Prostate gland (tissue), 2 donors: Measurements from ENCODE around the gene C1QL1. TPM values are rescaled to one million over a fixed set of nuclear protein-coding genes. Genes with fewer than 3 reads are reported as not detected.

Experiments
- DNase-seq: peaks from one replicate; pipeline ENCODE4 v3.0.0-alpha.2; 2019; ENCODE audit warnings: low spot score
- H3K27ac ChIP-seq, 2 donors: fragments of 200-600 bp; sonication (generic); 2 replicates each; pipeline ENCODE4 v1.5.1; 2017 to 2019
- H3K27me3 ChIP-seq: fragments of 200-600 bp; sonication (generic); replicated peaks from 2 replicates; pipeline ENCODE4 v1.5.1; 2019; ENCODE audit not compliant: insufficient read depth
- H3K36me3 ChIP-seq, 2 donors: fragments of 200-600 bp; sonication (generic); 1 replicate in 1 of 2; 2 replicates in 1 of 2; pipeline versions ENCODE4 v1.5.1 to v1.8.1; 2017 to 2019
- H3K4me1 ChIP-seq: fragments of 200-600 bp; sonication (generic); replicated peaks from 2 replicates; pipeline ENCODE4 v1.5.1; 2019
- H3K4me3 ChIP-seq, 2 donors: fragments of 200-600 bp; sonication (generic); 2 replicates each; pipeline ENCODE4 v1.5.1; 2017 to 2019
- H3K9me3 ChIP-seq: fragments of 200-600 bp; sonication (generic); 2 replicates; pipeline ENCODE4 v1.5.1; 2017
- POLR2A ChIP-seq: fragments of 450-650 bp; IDR thresholded peaks from one replicate; pipeline ENCODE4 v1.6.1; 2016; ENCODE audit warnings: antibody characterized with exemption, mild to moderate bottlenecking
- POLR2AphosphoS5 ChIP-seq: sonication (generic); formaldehyde crosslinking; IDR thresholded peaks from one replicate; pipeline ENCODE4 v1.6.1; 2017; ENCODE audit warnings: antibody characterized with exemption
- WGBS: methylation state at CpG from one replicate; pipeline ENCODE4 v1.1.5; 2018; 5-methylcytosine and 5-hydroxymethylcytosine counted together
- intact Hi-C: fragments of 100-400 bp; cut with DNase I; formaldehyde crosslinking; loops from one replicate; pipeline ENCODE4 v1.14.2; 2022
- total RNA-seq, 2 donors: library from RNA; depleted of rRNA; stranded (reverse); fragments of >200 nt; gene quantifications; one replicate each; pipeline ENCODE4 v1.1.0, GENCODE V29; 2016
- TF ChIP-seq, protein P1 (sequence below), 4 experiments: fragments of 200-600 bp in 2 of 4; fragments of 450-650 bp in 2 of 4; sonication (generic) in 2 of 4; IDR thresholded peaks; 1 replicate in 3 of 4; 2 replicates in 1 of 4; pipeline ENCODE4 v1.5.1; 2016 to 2019; ENCODE audit warnings: antibody characterized with exemption in 4 of 4, mild to moderate bottlenecking in 2 of 4, moderate library complexity in 2 of 4

C1QL1 gene
- total RNA-seq, 2 donors from 2014 or later, result 0.87 to 1.1 TPM

DNA sequence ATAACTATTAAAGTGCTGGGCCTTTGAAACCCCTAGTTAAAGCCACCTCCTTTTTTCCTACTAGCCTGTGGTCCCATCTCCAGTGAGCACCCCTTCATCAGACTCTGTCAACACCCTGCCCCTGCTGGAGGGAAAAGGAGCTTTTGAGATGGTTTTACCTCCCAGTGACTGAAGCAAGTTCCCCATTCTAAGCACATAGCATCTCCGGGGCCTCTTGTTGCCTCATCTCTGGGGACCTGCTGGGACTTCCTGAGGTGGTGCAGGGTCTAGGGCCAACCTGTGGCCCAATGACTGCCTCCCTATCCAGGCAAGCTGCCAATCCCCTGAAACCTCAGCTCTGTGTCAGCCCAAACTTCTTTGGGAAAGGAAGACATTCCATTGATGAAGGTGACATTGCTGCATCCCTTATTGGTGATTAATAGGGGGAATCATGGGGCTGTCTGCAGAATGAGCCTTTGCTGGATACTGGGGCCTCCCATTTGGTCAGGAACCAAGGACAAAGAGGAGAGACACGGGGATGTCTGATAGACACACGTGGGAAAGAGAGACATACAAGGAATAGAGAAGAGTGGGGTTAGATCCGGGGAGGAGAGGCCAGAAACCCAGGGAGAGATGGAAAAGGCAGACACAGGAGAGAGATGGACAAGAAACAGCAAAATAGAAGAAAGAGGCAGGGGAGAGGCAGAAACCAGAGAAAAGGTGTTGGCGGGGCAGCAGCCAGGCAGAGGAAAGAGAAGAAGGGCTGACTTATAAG lies 2.4 kb downstream of the C1QL1 start:
- Histone ChIP-seq H3K27me3 (peaks cover 11% of the 10 kb centered on the region), H3K36me3 (no peaks in the 10 kb centered on the region), H3K4me3 (no peak overlapping the region), H3K27ac (no peak overlapping the region), H3K4me1 (no peaks in the 10 kb centered on the region), H3K9me3 (no peaks in the 10 kb centered on the region)
- TF ChIP-seq, protein P1, sequence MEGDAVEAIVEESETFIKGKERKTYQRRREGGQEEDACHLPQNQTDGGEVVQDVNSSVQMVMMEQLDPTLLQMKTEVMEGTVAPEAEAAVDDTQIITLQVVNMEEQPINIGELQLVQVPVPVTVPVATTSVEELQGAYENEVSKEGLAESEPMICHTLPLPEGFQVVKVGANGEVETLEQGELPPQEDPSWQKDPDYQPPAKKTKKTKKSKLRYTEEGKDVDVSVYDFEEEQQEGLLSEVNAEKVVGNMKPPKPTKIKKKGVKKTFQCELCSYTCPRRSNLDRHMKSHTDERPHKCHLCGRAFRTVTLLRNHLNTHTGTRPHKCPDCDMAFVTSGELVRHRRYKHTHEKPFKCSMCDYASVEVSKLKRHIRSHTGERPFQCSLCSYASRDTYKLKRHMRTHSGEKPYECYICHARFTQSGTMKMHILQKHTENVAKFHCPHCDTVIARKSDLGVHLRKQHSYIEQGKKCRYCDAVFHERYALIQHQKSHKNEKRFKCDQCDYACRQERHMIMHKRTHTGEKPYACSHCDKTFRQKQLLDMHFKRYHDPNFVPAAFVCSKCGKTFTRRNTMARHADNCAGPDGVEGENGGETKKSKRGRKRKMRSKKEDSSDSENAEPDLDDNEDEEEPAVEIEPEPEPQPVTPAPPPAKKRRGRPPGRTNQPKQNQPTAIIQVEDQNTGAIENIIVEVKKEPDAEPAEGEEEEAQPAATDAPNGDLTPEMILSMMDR (IDR thresholded peaks at IDR 0.05), result no peak
- TF ChIP-seq POLR2AphosphoS5 (no peak), POLR2A (no peak)
- DNase-seq, result no peak
- WGBS, result 69% methylated on average over 5 of the region's 5 CpGs
- intact Hi-C loops, result no loop called here

DNA sequence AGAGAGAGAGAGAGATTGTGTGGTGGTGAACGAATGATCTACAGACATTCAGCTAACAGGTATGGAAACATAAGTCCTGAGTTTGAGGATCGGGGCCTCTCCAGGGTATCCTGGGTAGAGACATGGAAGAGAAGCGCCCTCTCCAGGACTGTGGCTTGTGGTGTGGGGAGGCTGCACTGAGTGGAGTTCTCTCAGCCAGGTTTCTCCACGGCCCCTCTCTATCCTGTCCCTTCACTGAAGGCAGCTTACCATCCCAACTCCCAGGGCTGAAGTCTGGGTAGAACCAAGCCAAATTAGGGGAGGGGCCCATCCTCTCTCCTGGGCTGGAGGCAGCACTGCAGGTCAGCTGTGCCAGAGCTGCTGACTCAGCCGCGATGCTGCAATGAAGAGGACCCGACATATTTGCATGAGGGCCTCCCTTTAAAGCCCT lies 6.2 kb downstream of the C1QL1 start:
- no peak for DNase-seq
- intact Hi-C loops, result no loop called here
- H3K36me3 ChIP-seq, result no peaks in the 10 kb centered on the region
- H3K27me3 ChIP-seq, result peaks cover 13% of the 10 kb centered on the region
- H3K27ac ChIP-seq, result no peak overlapping the region
- no peaks in the 10 kb centered on the region for H3K9me3 ChIP-seq
- TF ChIP-seq, protein P1 (IDR thresholded peaks at IDR 0.05), result no peak
- no peak for TF ChIP-seq POLR2A
- no peak for TF ChIP-seq POLR2AphosphoS5
- H3K4me3 ChIP-seq, result no peak overlapping the region
- 74% methylated on average over 7 of the region's 7 CpGs for WGBS
- no peaks in the 10 kb centered on the region for H3K4me1 ChIP-seq

DNA sequence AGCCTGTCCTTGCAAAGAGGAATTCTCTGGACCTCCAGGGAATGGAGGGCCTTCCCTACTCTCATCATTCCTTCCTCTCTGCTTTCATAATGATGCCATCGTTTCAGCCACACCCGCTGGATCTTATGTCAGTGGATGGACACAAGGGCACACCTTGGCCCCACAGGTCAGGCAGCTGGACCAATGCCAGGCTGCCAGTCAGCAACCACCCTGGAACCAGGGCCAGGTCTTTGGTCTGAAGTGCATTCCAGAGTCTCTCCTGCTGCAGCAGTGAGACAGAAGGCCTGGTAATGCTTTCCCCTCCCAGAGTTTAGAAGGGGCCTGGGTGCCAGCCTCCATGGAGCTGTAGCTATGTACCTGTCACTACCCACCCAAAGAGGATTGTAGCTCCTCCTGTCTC lies 7.4 kb downstream of the C1QL1 start:
- Histone ChIP-seq H3K4me1 (no peaks in the 10 kb centered on the region), H3K9me3 (no peaks in the 10 kb centered on the region), H3K36me3 (no peaks in the 10 kb centered on the region), H3K4me3 (no peak overlapping the region), H3K27me3 (peaks cover 6% of the 10 kb centered on the region), H3K27ac (no peak overlapping the region)
- no peak for TF ChIP-seq POLR2A
- TF ChIP-seq, protein P1 (IDR thresholded peaks at IDR 0.05), result no peak
- TF ChIP-seq POLR2AphosphoS5, result no peak
- DNase-seq, result no peak
- WGBS, result 67% methylated on average over 2 of the region's 2 CpGs
- intact Hi-C loops, result no loop called here

DNA sequence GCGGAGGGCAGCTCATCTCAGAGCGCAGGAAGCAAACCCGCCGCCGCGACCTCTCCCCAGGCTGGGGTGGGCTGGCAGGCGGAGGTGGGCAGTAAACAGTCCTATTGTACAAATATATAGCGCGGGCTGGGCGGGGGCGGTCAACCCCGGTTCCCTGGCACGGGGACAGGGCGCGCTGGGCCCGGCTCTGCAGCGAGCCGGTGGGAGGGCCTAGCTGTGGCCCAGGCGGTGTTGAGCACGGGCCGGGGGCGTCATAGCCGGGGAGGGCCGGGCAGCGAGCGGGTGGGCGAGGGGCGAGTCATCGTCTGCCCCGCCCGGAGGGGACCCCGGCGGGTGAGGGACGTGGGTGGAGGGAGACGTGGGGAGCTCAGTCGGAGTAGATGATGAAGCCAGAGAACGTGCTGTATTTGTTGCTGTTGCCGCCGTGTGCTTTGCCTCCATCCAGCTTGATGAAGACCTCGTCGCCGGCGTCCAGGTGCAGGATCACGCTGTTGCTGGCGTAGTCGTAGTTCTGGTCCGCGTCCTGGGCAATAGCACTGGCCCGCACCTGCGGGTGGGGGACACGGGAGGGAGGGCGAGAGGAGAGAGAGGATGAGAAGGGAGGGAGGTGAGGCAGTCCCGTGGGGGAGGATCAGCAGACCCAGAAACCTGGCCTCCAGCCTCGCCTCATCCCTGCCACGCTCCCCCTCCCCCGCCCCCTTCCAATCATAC lies 8.1 kb downstream of the C1QL1 start:
- Histone ChIP-seq H3K4me1 (no peaks in the 10 kb centered on the region), H3K36me3 (no peaks in the 10 kb centered on the region), H3K4me3 (no peak overlapping the region), H3K27ac (no peak overlapping the region), H3K9me3 (no peaks in the 10 kb centered on the region), H3K27me3 (peaks cover 6% of the 10 kb centered on the region)
- DNase-seq, result no peak
- TF ChIP-seq, protein P1 (IDR thresholded peaks at IDR 0.05), result no peak
- TF ChIP-seq POLR2AphosphoS5 (no peak), POLR2A (no peak)
- intact Hi-C loops, result no loop called here
- WGBS, result 35% methylated on average over 56 of the region's 56 CpGs
